SK-N-SH treated with all-trans-retinoic acid at 6 μM for 48 hours (cell line): ENCODE results near the gene SOX5.
"Not testable (repeated sequence)": the region's sequence is repeated elsewhere in the genome, so short reads cannot be mapped to it uniquely, and the experiment has no call there.

Experiments
- ATAC-seq: fragments of 200-7000 bp; cut with Tn5 transposase; 3 replicates; pipeline ENCODE4 v1.9.1; 2020; ENCODE audit warnings: mild to moderate bottlenecking, moderate library complexity
- ARNTL ChIP-seq: fragments of 450-650 bp; formaldehyde crosslinking; IDR thresholded peaks from 2 replicates; pipeline ENCODE4 v1.5.0; 2020; ENCODE audit warnings: low read depth, mild to moderate bottlenecking, moderate library complexity, borderline replicate concordance
- BACH2 ChIP-seq: fragments of 250-450 bp; sonication (Bioruptor Pico); IDR thresholded peaks from 2 replicates; pipeline ENCODE4 v1.9.0; 2021; ENCODE audit warnings: mild to moderate bottlenecking, borderline replicate concordance
- CREB5 ChIP-seq: fragments of 250-450 bp; sonication (Bioruptor Pico); IDR thresholded peaks from 2 replicates; pipeline ENCODE4 v1.5.1; 2020; ENCODE audit warnings: low read depth, mild to moderate bottlenecking, moderate library complexity
- CSDC2 ChIP-seq: fragments of 250-450 bp; sonication (Bioruptor Pico); IDR thresholded peaks from 2 replicates; pipeline ENCODE4 v1.5.0; 2020; ENCODE audit warnings: mild to moderate bottlenecking, moderate library complexity
- CSRNP3 ChIP-seq: fragments of 250-450 bp; sonication (Bioruptor Pico); IDR thresholded peaks from 2 replicates; pipeline ENCODE4 v1.5.1; 2021; ENCODE audit warnings: mild to moderate bottlenecking, moderate library complexity
- GLIS3 ChIP-seq: fragments of 250-450 bp; sonication (Bioruptor Pico); IDR thresholded peaks from 2 replicates; pipeline ENCODE4 v1.5.0; 2020; ENCODE audit warnings: mild to moderate bottlenecking, moderate library complexity
- ISL1 ChIP-seq: fragments of 250-450 bp; sonication (Bioruptor Pico); IDR thresholded peaks from 2 replicates; pipeline ENCODE4 v2.1.2; 2022; ENCODE audit warnings: mild to moderate bottlenecking, moderate library complexity
- OSR1 ChIP-seq: fragments of 250-450 bp; sonication (Bioruptor Pico); IDR thresholded peaks from 2 replicates; pipeline ENCODE4 v1.8.0; 2022; ENCODE audit warnings: moderate library complexity, mild to moderate bottlenecking, inconsistent platforms
- PATZ1 ChIP-seq: fragments of 250-450 bp; sonication (Bioruptor Pico); IDR thresholded peaks from 2 replicates; pipeline ENCODE4 v1.8.0; 2020; ENCODE audit warnings: mild to moderate bottlenecking, moderate library complexity, borderline replicate concordance
- PPARA ChIP-seq: fragments of 250-450 bp; sonication (Bioruptor Pico); IDR thresholded peaks from 2 replicates; pipeline ENCODE4 v1.5.0; 2020; ENCODE audit warnings: mild to moderate bottlenecking, borderline replicate concordance
- RARB ChIP-seq: fragments of 250-450 bp; sonication (Bioruptor Pico); IDR thresholded peaks from 2 replicates; pipeline ENCODE4 v1.8.0; 2021; ENCODE audit warnings: mild to moderate bottlenecking, moderate library complexity
- SNAI2 ChIP-seq: fragments of 250-450 bp; sonication (Bioruptor Pico); IDR thresholded peaks from 2 replicates; pipeline ENCODE4 v1.5.0; 2020; ENCODE audit warnings: mild to moderate bottlenecking, moderate library complexity
- TOX ChIP-seq: fragments of 250-450 bp; sonication (Bioruptor Pico); IDR thresholded peaks from 2 replicates; pipeline ENCODE4 v1.8.0; 2021; ENCODE audit warnings: mild to moderate bottlenecking, moderate library complexity, borderline replicate concordance
- TSHZ2 ChIP-seq: fragments of 250-450 bp; sonication (Bioruptor Pico); IDR thresholded peaks from 2 replicates; pipeline ENCODE4 v1.5.0; 2020; ENCODE audit warnings: mild to moderate bottlenecking, moderate library complexity
- ZFP3 ChIP-seq: fragments of 250-450 bp; sonication (Bioruptor Pico); IDR thresholded peaks from 2 replicates; pipeline ENCODE4 v1.5.0; 2020; ENCODE audit warnings: mild to moderate bottlenecking, moderate library complexity
- ZFP30 ChIP-seq: fragments of 450-650 bp; formaldehyde crosslinking; IDR thresholded peaks from 2 replicates; pipeline ENCODE4 v1.5.0; 2022; ENCODE audit warnings: mild to moderate bottlenecking, moderate library complexity
- ZNF565 ChIP-seq: fragments of 450-650 bp; formaldehyde crosslinking; conservative IDR thresholded peaks from 2 replicates; pipeline ENCODE4 v1.5.0; 2020; ENCODE audit warnings: low read depth, mild to moderate bottlenecking, moderate library complexity
- ZNF70 ChIP-seq: fragments of 450-650 bp; formaldehyde crosslinking; IDR thresholded peaks from 2 replicates; pipeline ENCODE4 v1.5.0; 2020; ENCODE audit warnings: mild to moderate bottlenecking, moderate library complexity
- ZNF8 ChIP-seq: fragments of 450-650 bp; formaldehyde crosslinking; IDR thresholded peaks from 2 replicates; pipeline ENCODE4 v1.5.0; 2020; ENCODE audit warnings: mild to moderate bottlenecking, moderate library complexity
- TF ChIP-seq, protein P1 (sequence below): fragments of 250-450 bp; sonication (Bioruptor Pico); IDR thresholded peaks from 2 replicates; pipeline ENCODE4 v1.8.0; 2021; ENCODE audit warnings: low read depth, mild to moderate bottlenecking, moderate library complexity, borderline replicate concordance

Gene SOX5

GRCh38 chr12:23880988-23881387 lies 68.5 kb downstream of the SOX5 start (continued):
- TF ChIP-seq CSRNP3 (CRISPR knock-in tag) (no peak), OSR1 (CRISPR knock-in tag) (no peak), CSDC2 (CRISPR knock-in tag) (no peak)

GRCh38 chr12:23876618-23877017 lies 72.9 kb downstream of the SOX5 start:
- not testable (repeated sequence) for ATAC-seq

DNA sequence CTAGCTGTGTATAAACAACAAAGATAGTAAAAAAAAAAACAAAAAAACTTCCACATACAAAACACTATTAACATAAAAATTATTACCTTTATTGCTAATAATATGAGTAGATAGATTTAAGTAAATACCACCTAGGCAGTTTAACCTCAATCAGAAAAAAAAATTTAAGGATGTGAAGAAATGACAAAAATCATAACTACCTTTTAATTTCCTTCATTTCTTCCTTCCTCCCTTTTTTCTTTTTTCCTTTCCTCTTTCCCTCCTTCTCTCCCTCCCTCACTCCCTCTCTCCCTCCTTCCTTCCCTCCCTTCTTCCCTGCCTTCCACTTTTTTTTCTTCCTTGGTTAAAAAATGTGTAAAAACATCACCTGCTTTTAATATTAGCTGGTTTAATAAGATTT lies 81.7 kb downstream of the SOX5 start:
- no peak for ATAC-seq

More for the DNA sequence above, 81.7 kb downstream of the SOX5 start:
- no peak for TF ChIP-seq ZFP30 (CRISPR knock-in tag)
- no peak for TF ChIP-seq ZNF565 (CRISPR knock-in tag)
- TF ChIP-seq CREB5 (CRISPR knock-in tag) = no peak
- TF ChIP-seq OSR1 (CRISPR knock-in tag) = no peak
- TF ChIP-seq PATZ1 = no peak
- TF ChIP-seq, protein P1, sequence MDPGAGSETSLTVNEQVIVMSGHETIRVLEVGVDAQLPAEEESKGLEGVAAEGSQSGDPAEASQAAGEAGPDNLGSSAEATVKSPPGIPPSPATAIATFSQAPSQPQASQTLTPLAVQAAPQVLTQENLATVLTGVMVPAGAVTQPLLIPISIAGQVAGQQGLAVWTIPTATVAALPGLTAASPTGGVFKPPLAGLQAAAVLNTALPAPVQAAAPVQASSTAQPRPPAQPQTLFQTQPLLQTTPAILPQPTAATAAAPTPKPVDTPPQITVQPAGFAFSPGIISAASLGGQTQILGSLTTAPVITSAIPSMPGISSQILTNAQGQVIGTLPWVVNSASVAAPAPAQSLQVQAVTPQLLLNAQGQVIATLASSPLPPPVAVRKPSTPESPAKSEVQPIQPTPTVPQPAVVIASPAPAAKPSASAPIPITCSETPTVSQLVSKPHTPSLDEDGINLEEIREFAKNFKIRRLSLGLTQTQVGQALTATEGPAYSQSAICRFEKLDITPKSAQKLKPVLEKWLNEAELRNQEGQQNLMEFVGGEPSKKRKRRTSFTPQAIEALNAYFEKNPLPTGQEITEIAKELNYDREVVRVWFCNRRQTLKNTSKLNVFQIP (CRISPR knock-in tag) = no peak
- no peak for TF ChIP-seq BACH2
- no peak for TF ChIP-seq ZFP3 (CRISPR knock-in tag)
- no peak for TF ChIP-seq PPARA (CRISPR knock-in tag)
- no peak for TF ChIP-seq RARB (CRISPR knock-in tag)
- TF ChIP-seq ISL1 (CRISPR knock-in tag) = no peak
- TF ChIP-seq SNAI2 (CRISPR knock-in tag) = no peak
- no peak for TF ChIP-seq CSRNP3 (CRISPR knock-in tag)
- TF ChIP-seq ZNF70 (CRISPR knock-in tag) = no peak
- TF ChIP-seq ZNF8 (CRISPR knock-in tag) = no peak
- TF ChIP-seq ARNTL (CRISPR knock-in tag) = no peak
- no peak for TF ChIP-seq TOX (CRISPR knock-in tag)
- TF ChIP-seq TSHZ2 = no peak
- no peak for TF ChIP-seq CSDC2 (CRISPR knock-in tag)
- TF ChIP-seq GLIS3 (CRISPR knock-in tag) = no peak
- TF ChIP-seq, all 23 proteins: peak for 0
